T-helper 2 cell (primary cell): ENCODE data around the gene KLC1.
A peak's percentile ranks its signal among the peaks of the same experiment; 100 is the strongest.

Experiments
- DNase-seq, 5 experiments: peaks; one replicate each; pipeline versions ENCODE4 v3.0.0 to v3.0.0-alpha.2; 2012 to 2022

The KLC1 gene

GRCh38 chr14:103705504-103706284 lies 76.7 kb downstream of the KLC1 start:
- DNase-seq = no peak

DNA sequence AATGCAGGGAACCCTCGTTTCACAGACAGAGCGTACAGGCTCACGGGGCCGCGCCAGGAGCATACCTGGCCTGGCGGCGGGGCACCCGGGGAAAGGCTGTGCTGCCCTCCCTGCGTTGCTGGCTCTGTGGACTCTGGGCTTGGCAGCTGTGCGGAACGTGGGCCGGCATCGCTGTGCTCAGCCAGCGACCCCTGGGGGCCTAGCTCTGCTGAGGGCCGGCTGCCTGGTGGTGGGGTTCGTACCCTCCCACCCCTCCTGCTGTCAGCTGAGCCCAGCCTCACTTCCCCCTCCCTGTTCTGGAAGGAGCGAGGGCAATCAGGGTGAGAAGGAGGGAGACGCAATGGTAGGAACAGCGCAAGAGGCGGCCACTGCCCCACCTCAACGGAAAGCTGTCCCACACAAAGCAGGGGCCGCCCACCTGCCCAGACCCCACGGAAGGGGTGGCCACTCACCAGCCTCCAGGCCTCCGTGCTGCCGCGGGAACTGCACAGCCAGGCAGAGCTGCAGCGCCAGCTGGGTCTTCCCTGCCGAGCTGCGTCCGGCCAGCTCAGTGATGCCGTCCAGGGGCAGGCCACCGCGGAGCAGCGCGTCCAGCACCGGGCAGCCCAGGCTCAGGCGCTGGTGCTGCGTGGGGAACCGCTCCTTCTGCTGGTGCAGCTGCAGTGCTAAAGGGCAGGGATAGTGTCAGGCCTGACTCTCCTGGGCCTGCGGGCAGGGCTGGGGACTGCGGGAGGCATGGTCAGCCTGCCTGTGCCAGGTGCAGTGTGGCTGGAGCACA lies 77.7 kb downstream of the KLC1 start:
- DNase-seq = no peak

GRCh38 chr14:103707329-103708263 lies 78.6 kb downstream of the KLC1 start:
- no peak for DNase-seq

DNA sequence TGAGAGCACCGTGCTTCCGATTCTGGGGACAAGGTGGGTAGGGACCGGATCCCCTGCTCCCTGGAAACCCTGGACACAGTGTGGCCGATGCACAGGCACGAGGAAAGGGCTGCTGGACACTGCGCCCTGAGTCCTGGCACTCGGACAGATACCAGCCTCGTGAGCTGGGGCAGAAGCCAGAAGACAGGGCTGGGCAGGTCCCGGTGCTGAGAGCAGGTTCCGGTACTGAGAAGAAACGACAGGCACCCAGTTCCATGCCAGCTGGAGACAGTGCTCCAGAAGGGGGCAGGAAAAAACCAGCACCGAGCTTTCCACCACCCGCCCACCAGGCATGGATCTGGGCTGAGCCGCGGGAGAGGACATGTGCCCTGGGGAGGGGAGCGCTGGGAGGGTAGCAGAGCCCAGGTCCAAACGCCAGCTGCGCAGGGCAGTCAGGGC lies 79.8 kb downstream of the KLC1 start:
- no peak for DNase-seq

GRCh38 chr14:103709814-103710213 lies 80.8 kb downstream of the KLC1 start:
- no peak for DNase-seq

- no peak for DNase-seq
Measured at GRCh38 chr14:103710771-103711377, 81.9 kb downstream of the KLC1 start.

DNA sequence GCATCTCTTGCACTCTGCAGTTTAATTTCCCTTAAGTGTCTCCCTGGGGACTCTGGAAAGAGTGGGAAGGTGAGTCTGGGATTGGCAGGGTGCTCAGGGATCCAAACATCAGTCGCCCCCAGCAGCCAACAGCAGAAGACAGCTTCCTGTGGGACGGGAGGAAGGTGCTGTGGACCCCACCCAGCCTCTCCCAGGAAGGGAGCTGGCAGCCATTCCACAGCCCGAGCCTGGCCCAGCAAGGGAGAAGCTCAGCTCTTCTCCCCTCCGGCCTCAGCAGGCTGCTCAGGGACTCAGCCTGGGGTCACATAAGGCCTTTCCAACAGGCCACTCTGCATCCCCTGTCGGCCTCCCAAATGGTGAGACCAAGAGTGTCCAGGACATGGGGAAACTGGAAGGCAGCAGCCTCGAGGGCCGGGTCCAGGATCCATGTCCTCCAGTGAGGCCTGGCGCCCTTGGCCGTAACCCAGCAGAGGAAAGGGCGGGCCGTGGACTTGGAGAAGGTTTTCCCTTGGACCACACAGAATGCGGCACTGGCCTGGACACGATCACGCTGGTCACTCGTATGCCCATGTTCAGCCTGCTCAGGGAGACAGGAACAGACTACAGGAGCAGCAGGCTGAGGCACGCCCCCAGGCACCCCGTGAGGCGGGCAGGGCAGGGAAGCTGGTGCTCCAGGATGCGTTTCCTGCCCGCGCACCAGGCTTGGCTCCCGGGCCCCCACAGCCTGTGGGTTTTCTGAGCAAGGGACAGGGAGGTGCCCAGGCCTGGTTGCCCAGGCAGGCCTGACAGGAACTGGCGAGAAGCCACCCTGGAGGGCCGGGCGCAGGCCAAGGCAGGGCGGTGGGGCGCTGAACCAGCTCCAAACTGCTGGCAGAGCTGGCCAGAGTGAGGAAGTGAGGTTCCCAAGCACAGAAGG lies 82.8 kb downstream of the KLC1 start:
- DNase-seq = no peak

- no peak for DNase-seq
Measured at GRCh38 chr14:103712633-103713247, 83.7 kb downstream of the KLC1 start.

DNA sequence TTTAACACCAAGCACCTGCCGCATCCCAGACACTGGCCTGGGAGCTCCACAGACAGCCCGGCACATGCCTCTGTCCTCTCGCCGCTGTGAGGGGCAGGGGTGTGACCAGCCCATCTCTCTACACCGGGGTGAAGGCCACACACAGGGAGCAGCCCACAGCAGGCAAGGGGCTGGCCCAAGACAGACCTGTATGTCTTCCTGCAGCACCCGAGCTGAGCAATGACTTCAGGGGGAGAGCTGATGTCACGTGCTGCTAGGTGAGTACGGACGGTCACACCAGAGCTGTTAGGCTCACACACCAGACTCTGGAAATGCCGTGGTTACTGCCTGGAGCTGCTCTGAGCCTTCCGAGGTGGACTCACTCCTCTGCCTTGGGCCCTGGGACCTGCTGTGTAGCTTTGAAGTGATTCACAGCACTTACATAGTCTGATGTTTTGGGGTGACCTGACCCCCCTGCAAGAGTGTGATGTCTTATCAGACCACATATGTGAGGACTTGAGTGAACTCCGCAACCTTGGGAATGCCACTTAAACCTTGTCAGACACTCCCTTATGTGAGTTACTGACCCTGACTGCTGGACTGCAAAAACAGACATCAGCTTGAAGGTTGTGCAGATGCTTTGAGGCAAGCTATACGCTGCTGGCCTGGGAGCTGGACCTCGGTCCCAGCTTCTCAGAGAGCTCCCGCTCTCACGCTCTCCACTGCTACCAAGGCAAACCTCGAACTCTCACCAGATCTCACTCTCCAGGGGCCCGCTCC lies 84.5 kb downstream of the KLC1 start:
- peak in 1 of 5 experiments; percentile 30 for DNase-seq

GRCh38 chr14:103714063-103714724 lies 85.2 kb downstream of the KLC1 start:
- DNase-seq = no peak

- peak; percentile 97 to 99 (median 99) for DNase-seq
Measured at GRCh38 chr14:103715052-103716000, 86.3 kb downstream of the KLC1 start, which contains the start of the genes XRCC3 and ZFYVE21. TSS of gene XRCC3 (minus strand) at chr14:103715451. CDS start at chr14:103711087, 4,364 bp downstream. TSS of gene ZFYVE21 (plus strand) at chr14:103715810. CDS start at chr14:103715842, 32 bp downstream.

DNA sequence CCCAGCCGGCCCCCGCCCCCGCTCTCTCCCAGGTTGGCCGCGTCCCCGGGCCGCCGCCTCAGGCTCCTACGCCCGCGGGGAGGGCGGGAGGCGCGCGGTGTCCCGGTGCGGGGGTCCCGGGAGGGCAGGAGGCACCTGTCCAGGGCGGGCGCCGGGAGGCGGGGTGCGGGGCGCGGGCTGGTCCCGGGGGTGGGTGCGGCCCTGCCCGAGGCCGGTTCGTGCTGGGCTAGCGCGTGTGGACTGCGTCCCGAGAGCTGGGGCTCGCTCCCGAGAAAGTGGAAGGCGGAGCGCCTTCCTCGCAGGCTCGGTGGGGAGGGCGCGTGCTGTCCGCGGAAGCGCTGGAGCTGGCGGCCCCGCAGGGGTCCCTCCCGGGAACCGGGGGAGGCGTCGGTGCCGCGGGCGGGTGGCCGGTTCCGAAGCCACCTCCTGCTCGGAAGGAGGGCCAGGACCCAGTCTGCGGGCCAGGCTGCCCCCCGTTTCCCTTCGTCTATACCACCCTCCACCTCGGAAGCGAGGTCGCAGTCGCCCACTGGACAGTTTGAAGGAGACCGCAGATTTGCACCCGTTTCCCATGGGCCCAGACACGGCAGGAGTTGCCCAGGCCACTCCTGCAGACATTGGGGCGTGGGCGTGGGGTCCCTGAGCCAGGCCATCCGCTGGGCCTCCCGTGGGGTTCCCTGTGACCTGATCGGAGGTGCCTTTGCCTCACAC lies 87.2 kb downstream of the KLC1 start:
- DNase-seq = peak in 2 of 5 experiments; percentile 10 to 27

DNA sequence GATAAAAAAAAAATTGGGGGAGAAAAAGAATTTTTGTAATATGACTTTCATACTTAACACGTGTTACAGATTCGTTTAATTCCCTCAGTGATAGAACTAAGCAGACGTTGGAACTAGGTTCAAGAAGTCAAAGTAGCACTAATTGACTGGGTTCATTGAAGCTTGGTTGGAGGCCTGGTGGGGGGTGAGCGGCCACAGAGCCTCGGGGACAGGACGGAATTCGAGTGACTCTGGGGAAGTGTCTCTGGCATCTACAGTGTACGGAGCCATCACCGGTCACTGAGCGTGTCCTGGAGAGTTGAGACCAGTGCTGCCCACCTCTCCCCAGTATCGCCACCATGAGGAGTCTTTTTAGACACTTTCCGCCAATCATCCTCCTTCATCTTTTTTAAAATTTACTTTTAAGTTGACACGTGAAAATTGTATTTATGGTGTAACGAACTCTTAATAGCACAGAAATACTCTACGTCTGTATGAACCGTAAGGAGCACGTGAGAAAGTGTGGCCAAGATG lies 87.9 kb downstream of the KLC1 start:
- no peak for DNase-seq

- no peak for DNase-seq
Measured at GRCh38 chr14:103718572-103718971, 89.6 kb downstream of the KLC1 start.

DNA sequence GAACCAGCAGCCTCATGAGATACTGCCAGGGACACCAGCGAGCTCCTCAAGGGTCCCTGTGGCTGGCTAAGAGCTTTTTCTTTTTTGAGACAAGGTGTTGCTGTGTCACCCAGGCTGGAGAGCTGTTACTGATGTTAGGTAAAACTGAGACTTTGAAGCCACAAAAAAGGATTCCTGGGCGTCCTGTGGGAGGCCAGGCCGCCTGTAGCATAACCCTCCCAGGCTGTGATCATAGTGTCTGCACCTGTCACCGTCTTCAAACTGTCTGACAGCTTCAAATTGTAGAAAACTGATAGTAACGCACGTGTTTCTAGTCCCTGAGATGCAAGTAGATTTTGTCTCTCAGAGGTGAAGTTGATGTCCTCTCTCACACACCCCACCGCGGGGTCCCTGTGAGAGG lies 90.7 kb downstream of the KLC1 start:
- no peak for DNase-seq

GRCh38 chr14:103721334-103722120 lies 92.5 kb downstream of the KLC1 start:
- peak in 1 of 5 experiments; percentile 40 for DNase-seq
